CMK (cell line): ENCODE data around the gene DNAJC3.
"Not testable (repeated sequence)": the region's sequence is repeated elsewhere in the genome, so short reads cannot be mapped to it uniquely, and the experiment has no call there.

Experiments
- DNase-seq: peaks from one replicate; pipeline ENCODE4 v3.0.0-alpha.2; 2010; ENCODE audit warnings: low read depth

The DNAJC3 gene

DNA sequence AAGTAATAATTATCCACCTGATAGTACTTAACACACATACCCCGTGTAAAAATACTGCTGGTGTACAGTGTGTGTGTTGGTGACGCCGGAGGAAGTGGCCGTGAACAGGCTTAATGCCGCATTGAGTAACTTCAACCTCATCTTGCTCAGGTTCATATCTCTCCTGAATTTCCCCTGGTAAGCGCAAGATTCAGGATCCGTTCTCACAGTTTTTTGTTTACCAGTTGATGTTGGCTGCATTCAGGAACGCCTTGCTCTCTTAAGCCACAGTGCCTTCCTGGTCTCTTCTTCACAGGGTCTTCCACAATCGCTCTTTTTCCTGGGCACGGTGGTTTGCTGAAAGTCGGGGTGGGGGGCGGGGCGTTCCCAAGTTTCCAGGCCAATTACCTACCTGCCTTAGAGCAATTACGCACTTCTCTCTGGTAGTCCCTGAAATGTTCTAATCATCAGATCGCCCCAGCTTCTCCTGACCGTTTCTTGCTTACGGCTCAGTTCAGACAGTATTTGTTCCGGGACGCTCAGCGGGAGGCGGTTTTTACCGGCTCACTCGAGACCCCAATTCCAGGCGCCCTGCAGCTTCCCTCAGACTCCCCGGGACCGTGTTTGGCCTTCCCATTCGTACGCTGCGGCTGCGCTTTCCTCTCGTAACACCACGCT is 706 bp upstream of the DNAJC3 start:
- no peak for DNase-seq

DNA sequence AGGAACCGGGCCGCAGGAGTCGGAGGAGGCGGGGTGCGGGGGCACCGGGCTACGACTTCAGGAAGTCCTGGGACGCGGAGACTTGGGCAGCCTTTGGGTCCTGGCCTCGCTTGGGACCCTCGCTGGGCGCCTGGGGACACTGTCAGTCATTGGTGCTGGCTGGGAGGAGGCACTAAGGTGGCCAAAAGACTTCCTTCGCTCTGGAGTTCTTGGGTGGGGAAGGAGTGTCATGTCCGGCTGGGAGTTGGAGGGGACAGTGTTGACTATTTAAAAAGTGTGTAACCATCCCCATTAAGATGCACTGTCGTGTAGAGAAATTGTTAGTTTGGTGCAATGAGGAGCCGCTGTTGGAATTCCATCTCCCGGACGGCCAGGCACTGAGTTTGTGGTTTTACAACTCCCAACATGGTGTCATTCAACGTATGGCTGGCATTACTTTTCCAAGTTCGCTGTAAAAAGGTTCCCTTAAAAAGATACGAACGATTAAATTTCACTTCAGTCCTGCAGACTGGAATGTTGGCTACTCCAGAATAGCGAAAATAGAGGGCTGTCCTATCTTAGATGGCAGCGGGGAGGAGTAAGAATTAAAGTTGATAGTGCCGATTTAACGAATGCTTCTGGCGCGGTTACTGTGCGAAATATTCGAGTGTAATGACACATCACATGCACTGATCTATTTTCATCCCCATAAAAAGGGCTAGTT is 776 bp downstream of the DNAJC3 start:
- no peak for DNase-seq

DNA sequence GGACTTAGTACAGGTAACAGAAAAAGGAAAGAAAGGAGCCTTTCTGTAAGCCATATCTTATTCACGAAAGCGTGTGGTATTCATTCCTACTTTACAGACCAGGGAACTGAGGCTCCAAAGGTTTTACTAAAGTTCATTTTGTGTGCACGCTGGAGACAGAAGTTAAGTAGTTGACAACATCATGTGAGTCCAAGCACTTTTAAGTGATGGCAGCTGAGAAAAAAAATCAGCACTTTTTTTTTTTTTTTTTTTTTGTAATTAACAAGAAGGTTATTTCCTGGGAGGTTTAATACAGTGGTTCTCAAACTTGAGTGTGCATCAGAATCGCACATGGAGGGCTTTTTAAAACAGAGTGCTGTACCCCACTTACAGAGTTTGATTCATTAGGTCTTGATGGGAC is 2.0 kb downstream of the DNAJC3 start:
- DNase-seq, result no peak

DNA sequence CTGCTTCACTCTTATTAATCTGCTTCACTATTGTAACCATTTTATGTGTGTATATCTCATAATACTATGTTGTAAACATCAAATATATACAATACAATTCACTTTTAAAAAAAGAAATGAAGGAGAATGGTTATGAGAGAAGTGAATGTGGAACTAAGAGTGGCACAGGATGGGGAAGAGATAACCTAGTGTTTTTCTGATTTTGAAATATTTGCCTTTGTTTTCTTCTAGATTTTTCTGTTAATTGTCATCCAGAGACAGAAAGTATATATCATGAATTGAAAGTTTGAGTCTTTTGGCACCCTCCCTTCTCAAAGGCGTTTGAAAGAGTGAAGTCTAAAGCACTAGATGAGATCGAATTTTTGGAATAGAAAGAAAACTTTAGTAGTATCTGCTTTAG is 2.8 kb downstream of the DNAJC3 start:
- DNase-seq, result no peak

DNA sequence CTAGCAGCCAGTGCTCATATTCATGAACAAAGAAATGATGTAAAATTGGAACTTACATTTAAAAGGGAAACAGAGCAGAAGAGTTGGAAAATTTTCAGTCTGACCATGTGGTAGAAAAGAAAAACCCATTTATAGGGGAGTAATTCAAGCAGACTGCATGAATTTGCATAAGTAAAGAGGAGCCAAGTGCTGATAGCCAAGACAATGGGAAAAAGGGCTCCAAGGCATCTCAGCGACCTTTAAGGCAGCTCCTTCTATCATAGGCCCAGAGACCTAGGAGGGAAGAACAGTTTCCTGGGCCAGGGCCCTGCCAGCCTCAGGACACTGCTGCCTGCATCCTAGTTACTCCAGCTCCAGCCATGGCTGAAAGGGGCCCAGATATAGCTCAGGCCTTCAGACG is 7.5 kb downstream of the DNAJC3 start:
- DNase-seq, result no peak

DNA sequence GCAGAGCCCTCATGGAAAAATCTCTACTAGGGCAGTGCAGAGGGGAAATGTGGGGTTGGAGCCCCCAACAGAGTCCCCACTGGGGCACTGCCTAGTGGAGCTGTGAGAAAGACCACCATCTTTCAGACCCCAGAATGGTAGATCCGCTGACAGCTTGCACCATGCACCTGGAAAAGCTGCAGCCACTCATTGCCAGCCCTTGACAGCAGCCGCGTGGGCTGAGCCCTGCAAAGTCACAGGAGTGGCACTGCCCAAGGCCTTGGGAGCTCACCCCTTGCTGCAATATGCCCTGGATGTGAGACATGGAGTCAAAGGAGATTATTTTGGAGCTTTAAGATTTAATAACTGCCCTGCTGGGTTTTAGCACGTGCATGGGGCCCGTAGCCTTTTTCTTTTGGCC is 8.0 kb downstream of the DNAJC3 start:
- not testable (repeated sequence) for DNase-seq

DNA sequence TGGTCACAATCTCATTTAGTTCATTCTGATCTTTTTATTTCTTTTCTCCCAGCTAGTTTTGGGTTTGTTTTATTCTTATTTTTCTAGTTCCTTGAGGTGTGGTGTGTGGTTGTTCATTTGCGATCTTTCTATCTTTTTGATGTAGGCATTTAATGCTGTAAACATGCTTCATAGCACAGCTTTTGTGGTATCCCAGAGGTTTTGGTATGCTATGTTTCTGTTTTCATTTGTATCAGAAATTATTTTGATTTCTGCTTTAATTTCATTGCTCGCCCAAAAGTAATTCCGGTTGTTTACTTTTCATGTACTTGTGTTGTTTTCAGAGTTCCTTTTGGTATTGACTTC is 12.6 kb downstream of the DNAJC3 start:
- DNase-seq, result no peak

DNA sequence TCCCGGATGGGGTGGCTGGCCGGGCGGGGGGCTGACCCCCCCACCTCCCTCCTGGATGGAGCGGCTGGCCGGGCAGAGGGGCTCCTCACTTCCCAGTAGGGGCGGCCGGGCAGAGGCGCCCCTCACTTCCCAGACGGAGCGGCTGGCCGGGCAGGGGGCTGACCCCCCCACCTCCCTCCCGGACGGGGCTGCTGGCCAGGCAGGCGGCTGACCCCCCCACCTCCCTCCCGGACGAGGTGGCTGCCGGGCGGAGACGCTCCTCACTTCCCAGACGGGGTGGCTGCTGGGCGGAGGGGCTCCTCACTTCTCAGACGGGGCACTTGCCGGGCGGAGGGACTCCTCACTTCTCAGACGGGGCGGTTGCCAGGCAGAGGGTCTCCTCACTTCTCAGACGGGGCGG is 14.0 kb downstream of the DNAJC3 start:
- not testable (repeated sequence) for DNase-seq

DNA sequence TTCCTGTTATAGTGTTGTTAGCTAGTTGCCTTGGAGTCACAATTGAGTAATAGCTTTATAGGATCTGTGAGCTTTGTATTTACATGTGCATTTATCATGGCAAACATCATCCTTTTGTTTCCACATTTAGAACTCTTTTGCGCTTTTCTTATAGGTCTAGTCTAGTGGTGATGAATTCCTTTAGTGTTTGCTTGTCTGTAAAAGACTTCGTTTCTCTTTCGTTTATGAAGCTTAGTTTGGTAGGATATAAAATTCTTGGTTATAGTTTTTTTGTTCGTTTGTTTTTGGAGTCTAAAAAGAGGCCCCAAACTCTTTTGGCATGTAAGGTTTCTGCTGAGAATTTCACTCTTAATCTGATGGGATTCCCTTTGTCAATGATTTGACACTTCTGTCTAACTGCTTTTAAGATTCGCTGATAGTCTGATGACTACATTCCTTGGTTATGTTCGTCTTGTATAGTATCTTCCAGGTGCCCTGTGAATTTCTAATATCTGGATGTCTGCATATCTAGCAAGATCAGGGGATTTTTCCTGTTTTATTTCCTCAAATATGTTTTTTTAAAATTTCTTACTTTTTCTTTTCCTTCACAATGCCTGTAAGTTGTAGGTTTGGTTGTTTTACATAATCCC is 20.2 kb downstream of the DNAJC3 start:
- DNase-seq, result no peak

DNA sequence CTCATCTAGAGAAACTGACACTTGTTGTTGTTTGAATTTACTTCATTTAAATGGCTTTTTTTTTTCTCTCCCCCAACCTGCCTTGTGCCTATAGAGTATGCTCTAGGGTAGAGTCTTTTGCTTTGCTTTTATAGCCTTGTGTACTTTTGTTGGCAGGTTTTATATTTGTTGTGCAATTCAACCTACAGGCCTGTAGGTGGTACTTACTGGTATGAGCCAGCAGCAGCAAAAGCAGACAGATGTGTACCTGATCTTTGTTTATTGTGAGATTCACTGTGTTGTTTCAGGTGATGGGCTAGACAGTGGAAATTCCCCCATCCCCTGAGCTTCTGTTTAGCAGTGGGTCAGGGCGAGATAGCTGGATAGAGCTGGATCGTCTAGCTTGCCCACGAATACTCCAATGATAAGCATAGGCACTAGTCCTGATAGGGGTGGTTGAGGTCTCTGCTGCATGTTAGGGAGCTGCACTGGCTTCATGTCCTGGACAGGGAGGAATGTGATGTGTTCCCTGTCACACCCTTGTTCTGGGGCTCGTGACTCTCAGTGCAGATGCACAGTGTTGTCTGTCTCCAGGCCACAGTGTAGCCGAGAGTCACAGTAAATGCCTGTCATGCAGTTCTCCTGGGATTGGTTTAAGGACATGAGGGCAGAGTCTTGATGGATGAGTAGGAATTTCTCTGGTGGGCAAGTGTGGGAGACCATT is 21.3 kb downstream of the DNAJC3 start:
- DNase-seq, result no peak

DNA sequence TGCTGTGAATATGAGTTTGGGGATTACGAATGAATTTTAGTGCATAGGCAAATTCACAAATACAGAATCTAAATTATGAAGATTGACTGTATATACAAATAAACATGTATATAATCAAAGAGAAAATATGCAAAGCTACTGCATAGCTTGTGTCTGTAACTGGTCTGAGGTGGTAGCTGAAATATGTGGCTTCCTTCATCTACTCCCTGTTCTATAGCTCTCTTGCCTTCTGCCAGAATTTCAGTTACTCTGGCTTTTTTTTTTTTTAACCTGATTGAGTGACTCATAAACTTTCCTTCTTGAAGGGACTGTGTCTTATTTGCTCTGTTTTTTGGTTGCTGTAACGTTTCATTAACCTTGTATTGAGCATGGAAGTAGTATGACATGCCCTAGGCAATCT is 26.6 kb downstream of the DNAJC3 start:
- no peak for DNase-seq

DNA sequence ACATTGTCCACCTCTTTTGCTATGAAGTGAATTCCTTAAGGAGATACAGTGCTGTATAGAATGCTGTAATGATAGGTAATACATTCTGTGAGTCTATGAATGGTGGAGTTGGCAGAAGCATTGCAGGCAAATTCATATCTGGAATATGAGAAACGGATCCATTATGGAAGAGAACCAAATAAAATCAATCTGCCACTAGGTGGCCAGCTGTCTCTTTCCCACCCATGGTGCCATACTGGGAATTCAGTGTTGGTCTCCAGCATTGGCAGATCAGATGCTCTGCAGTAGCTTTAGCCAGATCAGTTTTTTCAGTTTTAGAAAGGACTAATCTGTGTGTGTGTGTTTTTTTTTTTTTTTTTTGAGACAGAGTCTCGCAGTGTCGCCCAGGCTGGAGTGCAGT is 27.6 kb downstream of the DNAJC3 start:
- no peak for DNase-seq

DNA sequence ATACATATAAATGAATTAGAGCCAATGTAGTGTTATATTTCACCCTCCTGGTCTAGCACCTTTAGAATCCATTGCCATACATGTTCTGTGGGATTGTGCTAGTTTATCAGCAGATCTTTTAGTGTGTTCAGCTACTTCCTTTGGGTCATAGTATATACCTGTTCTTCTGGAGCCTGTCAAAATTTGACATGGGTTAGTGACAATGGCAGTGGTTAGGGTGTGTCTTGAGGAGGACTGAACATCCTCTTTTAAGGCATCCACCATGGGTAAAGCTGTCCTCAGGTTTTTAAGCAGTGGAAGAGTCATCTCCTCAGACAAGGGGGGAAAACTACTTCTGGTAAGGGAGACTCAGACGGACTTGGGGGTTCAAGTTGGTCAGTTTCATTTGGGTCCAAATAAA is 29.4 kb downstream of the DNAJC3 start:
- DNase-seq, result no peak

DNA sequence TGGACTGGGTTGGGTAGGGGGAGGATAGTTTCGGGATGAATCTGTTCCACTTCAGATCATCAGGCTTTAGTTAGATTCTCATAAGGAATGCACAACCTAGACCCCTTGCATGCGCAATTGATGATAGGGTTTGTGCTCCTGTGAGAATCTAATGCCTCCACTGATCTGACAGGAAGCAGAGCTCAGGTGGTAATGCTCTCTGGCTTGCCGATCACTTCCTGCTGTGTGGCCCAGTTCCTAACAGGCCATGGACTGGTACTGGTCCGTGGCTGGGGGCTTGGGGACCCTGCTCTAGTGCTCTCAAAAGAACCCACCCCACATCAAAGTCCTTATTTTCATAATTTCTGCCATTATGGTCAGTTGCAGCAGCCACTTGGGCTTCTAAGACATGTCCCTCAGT is 30.1 kb downstream of the DNAJC3 start:
- no peak for DNase-seq

DNA sequence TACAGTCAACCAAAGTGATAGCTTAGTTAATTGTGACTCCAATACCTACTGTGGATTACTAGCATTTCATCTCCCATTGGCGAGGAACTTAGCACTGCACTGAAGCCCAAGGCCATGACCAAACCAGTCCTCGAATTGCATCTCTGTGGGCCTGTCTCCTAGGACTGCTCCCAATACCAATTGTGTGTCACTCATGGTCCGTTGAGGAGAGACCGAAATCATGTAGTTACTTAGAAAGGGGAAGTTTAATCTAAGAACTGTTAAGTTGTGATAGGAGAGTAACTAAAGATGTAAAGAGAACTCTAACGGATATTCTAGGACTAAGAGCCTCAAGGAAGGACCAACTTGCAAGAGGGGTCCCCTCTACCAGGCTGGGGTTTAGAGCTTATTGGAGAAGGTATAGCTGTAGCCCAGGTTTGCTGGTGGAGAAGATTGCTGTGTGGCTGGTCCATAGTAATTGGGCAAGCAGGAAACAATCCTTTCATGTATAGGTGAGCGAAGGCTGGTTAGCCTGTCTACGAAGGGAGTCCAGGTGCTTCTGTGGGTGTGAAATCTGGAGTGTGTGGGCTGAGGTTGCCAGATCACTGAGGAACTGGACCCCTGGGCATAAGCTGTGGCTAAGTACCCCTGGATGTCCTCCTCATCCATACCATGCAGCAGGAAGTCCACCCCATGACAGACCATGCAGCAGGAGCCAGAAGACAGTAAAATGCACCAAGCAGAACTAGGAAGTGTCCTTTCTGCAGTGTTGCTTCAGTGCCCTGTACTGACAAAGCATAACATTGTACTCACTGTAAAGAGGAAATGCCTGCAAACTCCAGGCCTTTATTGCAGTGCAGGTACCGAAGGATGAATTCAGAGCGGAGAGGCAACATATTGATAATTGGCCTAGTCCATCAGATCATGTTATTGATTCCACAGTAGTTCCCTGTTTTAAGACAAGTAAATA is 30.8 kb downstream of the DNAJC3 start:
- DNase-seq, result no peak

DNA sequence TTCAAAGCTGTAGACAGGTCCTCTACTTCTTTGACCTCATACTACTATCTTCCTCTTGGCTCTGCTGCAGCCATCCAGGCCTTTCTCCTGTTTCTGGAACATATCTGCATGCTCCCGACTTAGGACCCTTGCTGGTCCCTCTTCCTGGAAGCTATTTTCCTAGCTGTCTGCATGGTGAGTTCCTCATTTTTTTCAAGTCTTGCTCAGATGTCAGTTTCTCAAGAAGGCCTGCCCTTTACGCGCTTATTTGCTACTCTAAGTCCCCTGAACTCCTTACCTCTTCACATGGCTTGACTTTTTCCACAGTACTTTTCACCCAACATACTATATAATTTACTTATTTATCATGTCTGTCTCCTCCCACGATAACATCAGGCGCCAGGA is 31.4 kb downstream of the DNAJC3 start:
- no peak for DNase-seq

DNA sequence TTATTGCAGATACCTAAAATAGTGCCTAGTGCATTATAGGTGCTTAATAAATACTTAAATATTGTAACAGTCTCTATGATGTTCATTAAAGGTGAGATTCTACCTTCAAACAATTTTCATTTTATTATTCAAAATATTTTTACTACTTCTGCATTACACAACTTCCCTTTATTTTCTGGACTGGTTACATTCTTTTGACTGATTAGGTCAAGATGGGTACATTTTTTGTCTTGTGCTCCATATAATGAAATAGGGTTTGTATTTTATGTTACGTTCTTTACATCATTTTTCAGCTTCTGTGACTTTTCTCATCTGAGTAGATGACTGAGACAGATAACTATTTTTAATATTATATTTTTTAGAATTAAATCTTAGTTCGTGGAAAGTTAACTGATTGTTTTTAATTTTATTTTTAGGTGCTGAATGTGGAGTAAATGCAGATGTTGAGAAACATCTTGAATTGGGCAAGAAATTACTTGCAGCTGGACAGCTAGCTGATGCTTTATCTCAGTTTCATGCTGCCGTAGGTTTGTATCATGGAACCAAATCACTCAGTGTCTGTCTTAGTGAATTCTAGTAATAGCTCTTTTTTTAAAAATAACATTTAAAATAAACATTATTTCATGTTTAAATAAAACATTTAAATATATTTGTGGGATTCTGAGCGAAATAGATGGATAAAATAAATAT is 32.0 kb downstream of the DNAJC3 start:
- DNase-seq, result no peak

DNA sequence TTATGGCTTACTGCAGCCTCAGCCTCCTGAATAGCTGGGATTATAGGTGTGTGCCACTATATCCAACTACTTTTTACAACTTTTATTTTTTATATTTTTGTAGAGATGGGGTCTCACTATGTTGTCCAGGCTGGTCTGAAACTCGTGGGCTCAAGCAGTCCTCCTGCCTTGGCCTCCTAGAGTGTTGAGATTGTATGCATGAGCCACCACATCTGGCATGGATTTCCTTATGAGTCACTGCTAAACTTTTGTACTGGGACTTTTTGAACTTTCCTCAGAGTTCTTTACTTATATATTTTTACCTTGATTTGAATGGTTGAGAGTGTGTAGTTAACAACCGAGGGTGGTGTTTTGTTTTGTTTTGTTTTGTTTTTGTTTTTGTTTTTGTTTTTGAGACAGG is 33.4 kb downstream of the DNAJC3 start:
- no peak for DNase-seq

DNA sequence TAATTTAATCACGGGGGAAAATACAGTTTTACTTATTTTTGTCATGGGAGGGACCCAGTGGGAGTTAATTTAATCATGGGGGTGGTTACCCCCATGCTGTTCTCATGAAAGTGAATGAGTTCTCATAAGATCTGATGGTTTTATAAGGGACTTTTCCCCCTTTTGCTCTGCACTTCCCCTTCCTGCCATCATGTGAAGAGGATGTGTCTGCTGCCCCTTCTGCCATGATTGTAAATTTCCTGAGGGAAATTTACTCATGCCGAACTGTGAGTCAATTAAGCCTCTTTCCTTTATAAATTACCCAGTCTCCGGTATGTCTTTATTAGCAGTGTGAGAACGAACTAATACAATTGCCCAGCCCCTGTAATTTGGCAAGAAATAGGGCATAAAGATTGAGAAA is 35.9 kb downstream of the DNAJC3 start:
- DNase-seq, result not testable (repeated sequence)

DNA sequence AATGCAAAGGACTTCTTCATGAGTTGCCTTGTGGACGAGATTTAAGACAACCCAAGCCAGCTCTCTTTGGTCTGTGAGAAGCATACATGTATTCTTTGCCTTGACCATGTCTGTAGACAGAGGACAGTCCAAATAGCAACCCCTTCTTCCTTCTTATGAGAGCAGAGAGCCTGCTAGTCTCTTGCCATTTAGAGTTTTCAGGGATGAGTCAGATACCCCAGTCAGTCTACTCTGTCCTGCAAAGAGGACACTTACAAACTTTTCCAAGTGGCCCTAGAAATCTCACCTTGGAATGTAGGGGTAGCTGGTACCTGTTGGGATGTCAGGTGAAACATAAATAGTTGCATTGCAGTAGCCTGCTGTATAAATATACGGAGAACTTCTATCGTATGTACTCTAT is 36.7 kb downstream of the DNAJC3 start:
- DNase-seq, result no peak

DNA sequence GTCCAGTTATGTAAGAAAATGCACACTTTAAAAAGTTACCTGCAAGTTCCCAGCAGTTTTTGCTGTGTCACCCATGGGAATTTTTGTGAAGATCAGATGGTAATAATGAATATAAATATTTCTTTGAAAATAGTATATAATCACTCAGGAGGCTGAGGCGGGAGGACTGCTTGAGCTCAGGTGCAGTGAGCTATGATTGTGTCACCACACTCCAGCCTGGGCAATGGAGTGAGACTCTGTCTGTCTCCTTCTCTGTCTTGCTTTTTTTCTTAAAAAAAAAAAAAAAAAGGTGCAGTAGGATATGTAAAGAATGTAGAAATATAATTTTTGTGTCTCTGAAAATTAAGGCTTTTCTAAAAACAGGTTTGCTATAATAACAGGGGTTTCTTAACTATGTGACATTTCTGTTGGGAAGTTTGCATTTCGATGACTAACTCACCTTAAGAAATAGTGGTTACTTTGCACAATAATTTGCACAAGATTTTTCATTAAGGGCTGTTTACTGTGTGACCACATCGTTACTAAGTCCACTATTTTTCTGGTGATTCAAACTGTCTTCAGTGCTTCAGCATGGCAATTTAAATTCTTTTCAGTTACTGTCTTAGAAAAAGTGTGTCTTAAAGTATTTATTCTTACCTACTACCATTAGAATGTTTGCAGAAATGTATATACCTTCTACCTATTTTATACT is 37.3 kb downstream of the DNAJC3 start:
- no peak for DNase-seq
